ENCODE data around the gene YWHAE.
A peak's percentile ranks its signal among the peaks of the same experiment; 100 is the strongest.

The YWHAE gene

DNA sequence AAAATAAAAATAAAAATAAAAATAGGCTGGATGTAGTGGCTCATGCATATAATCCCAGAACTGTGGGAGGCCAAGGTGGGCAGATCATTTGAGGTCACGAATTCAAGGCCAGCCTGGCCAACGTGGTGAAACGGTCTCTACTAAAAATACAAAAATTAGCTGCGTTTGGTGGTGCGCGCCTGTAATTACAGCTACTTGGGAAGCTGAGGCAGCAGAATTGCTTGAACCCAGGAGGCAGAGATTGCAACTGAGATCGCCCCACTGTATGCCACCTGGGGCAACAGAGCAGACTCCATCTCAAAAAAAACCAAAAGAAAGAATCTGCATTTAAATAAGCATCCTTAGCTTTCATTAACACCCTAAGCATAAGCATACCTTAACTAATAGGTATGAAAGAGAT is 33.8 kb downstream of the YWHAE start:
- TF ChIP-seq, protein P1, sequence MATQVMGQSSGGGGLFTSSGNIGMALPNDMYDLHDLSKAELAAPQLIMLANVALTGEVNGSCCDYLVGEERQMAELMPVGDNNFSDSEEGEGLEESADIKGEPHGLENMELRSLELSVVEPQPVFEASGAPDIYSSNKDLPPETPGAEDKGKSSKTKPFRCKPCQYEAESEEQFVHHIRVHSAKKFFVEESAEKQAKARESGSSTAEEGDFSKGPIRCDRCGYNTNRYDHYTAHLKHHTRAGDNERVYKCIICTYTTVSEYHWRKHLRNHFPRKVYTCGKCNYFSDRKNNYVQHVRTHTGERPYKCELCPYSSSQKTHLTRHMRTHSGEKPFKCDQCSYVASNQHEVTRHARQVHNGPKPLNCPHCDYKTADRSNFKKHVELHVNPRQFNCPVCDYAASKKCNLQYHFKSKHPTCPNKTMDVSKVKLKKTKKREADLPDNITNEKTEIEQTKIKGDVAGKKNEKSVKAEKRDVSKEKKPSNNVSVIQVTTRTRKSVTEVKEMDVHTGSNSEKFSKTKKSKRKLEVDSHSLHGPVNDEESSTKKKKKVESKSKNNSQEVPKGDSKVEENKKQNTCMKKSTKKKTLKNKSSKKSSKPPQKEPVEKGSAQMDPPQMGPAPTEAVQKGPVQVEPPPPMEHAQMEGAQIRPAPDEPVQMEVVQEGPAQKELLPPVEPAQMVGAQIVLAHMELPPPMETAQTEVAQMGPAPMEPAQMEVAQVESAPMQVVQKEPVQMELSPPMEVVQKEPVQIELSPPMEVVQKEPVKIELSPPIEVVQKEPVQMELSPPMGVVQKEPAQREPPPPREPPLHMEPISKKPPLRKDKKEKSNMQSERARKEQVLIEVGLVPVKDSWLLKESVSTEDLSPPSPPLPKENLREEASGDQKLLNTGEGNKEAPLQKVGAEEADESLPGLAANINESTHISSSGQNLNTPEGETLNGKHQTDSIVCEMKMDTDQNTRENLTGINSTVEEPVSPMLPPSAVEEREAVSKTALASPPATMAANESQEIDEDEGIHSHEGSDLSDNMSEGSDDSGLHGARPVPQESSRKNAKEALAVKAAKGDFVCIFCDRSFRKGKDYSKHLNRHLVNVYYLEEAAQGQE (IDR thresholded peaks at IDR 0.05; ENCODE audit: insufficient read depth in 1 of 2, low read depth in 2 of 2, low read length in 2 of 2), result no peak
- TF ChIP-seq SIN3A (IDR thresholded peaks at IDR 0.05; ENCODE audit: borderline replicate concordance, insufficient read depth, low read length) (no peak), TAF1 (IDR thresholded peaks at IDR 0.05; ENCODE audit: borderline replicate concordance, insufficient read depth, low read length) (no peak), FOXP2 (optimal IDR thresholded peaks at IDR 0.05; ENCODE audit: borderline replicate concordance, extremely low read depth, extremely low read length, insufficient read depth) (no peak), POLR2AphosphoS5 (IDR thresholded peaks at IDR 0.05; ENCODE audit: low read depth, low read length) (no peak)

DNA sequence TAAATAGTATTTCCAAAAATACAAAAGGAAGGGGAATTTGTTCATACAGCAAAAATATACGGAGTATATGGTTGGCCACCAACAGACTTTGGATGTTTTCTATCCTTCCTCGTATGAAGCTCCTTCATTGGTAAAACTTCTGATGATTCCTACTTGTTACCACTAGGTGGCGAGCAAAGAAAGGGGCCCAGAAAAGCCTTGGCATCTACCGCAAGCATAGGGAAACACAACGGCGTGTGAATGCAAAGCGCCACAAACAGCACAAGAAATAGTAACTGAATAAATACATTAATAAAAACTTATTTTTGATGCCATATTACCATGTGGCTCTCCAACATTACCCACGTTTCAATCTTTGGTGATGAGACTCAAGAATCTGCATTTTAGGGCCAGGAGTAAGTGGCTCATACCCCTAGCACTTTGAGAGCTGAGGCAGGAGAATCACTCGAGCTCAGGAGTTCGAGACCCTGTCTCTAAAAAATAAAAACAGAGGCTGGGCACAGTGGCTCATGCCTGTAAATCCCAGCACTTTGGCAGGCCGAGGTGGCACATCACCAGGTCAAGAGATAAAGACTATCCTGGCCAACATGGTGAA is 34.5 kb downstream of the YWHAE start:
- TF ChIP-seq POLR2AphosphoS5 (IDR thresholded peaks at IDR 0.05; ENCODE audit: low read depth, low read length), result no peak
- 0 out of 2 replicates have a peak, but pooled peaks have one; percentile 65 for TF ChIP-seq SIN3A (IDR thresholded peaks at IDR 0.05; ENCODE audit: borderline replicate concordance, insufficient read depth, low read length)

DNA sequence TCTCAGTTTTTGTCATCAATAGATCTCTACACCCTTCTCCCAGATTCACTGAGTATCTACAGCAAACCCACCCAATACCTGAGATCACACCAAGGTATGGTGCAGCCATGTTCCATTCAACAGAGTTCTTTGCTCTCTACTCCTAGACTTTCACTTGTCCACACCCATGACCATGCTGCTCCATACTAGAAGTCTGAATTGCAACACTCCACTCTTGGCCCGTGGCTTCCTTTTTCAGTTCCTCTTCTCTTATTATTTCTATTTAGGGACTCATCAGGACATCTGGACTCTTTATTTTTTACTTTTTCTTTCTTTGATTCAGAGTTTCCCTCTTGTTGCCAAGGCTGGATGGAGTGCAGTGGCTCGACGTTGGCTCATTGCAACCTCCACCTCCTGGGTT is 37.1 kb downstream of the YWHAE start:
- no peak for TF ChIP-seq TAF1 (IDR thresholded peaks at IDR 0.05; ENCODE audit: borderline replicate concordance, insufficient read depth, low read length)

DNA sequence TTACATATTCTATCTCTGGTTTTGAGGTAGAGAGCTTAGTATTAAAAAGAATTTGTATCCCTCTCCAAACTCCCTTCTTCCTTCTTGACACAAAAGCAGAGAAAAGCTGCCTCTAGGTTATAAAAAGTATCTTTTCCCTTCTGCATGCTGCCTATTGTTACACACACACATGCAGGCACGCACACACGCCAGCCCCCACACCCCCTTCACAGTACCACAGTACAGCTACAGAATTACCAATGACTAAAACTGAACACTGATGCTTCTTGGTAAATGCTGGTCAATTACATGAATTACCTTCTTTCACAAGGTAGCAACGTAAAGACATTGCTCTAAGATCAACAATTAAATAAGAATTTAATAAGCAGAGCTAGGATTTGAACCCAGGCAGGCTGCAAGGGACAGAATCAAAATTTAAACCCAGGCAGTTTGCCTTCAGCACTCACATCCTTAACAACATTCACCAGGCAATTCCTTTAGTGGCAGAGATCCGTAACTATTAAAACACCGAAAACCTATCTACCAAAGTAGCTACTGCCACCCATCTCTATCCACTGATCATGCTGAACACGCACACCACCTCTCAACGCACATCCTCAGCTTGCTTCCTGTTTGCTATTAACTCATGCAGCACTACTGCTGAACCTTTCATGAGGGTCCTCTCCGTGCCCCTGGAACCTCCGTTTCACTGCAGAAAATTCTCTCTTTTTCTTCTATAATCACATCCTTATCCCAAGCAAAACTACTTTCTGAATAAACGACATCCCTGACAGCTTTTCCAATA is 37.8 kb downstream of the YWHAE start:
- TF ChIP-seq, protein P1 (IDR thresholded peaks at IDR 0.05; ENCODE audit: insufficient read depth in 1 of 2, low read depth in 2 of 2, low read length in 2 of 2), result no peak

DNA sequence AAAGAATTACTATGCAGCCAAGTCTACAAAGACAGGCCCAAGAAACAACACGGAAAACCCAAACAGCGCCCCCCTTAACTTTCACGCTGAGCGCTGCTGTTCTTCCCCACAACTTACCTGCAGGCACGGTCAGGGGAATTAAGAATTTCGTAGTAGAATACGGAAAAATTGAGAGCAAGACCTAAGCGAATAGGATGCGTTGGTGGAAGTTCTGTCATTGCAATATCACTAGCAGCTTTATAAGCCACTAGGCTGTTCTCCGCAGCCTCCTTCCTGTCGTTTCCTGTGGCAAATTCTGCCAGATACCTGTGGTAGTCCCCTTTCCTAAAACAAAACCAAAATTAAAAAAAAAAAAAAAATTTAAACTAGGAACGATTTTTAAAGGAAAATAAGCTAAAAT is 39.0 kb downstream of the YWHAE start:
- TF ChIP-seq TAF1 (IDR thresholded peaks at IDR 0.05; ENCODE audit: borderline replicate concordance, insufficient read depth, low read length) (no peak), POLR2AphosphoS5 (IDR thresholded peaks at IDR 0.05; ENCODE audit: low read depth, low read length) (no peak)

- no peak for TF ChIP-seq TAF1 (IDR thresholded peaks at IDR 0.05; ENCODE audit: borderline replicate concordance, insufficient read depth, low read length)
- TF ChIP-seq FOXP2 (optimal IDR thresholded peaks at IDR 0.05; ENCODE audit: borderline replicate concordance, extremely low read depth, extremely low read length, insufficient read depth), result no peak
- TF ChIP-seq, protein P1 (IDR thresholded peaks at IDR 0.05; ENCODE audit: insufficient read depth in 1 of 2, low read depth in 2 of 2, low read length in 2 of 2), result no peak
Observed at GRCh38 chr17:1354030-1354429, 46.0 kb downstream of the YWHAE start.

DNA sequence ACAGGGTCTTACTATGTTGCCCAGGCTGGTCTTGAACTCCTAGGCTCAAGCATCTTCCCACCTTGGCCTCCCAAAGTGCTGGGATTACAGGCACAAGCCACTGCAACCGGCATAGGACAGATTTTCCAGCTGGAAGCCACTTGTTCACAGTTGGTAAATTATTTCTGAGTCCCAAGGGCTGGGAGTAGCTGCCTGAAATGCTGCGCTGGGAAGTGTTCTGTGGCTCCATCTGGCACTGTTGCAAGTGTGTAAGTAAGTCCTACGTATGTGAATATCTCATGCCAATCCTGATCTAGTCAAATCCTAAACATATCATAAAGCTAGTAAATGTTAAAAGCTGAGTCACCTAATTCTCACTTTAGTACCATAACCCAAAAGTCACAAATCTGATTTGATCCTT is 48.1 kb downstream of the YWHAE start:
- no peak for TF ChIP-seq TAF1 (IDR thresholded peaks at IDR 0.05; ENCODE audit: borderline replicate concordance, insufficient read depth, low read length)
- TF ChIP-seq FOXP2 (optimal IDR thresholded peaks at IDR 0.05; ENCODE audit: borderline replicate concordance, extremely low read depth, extremely low read length, insufficient read depth), result no peak
- TF ChIP-seq, protein P1 (IDR thresholded peaks at IDR 0.05; ENCODE audit: insufficient read depth in 1 of 2, low read depth in 2 of 2, low read length in 2 of 2), result no peak
- no peak for TF ChIP-seq SIN3A (IDR thresholded peaks at IDR 0.05; ENCODE audit: borderline replicate concordance, insufficient read depth, low read length)
- TF ChIP-seq POLR2AphosphoS5 (IDR thresholded peaks at IDR 0.05; ENCODE audit: low read depth, low read length), result no peak

All from PFSK-1 (cell line).